ENCODE data around the gene TGFBR2.

- TF ChIP-seq CTCF (conservative IDR thresholded peaks at IDR 0.05; ENCODE audit: low read length) (no peak), EZH2phosphoT487 (IDR thresholded peaks at IDR 0.05; ENCODE audit: borderline replicate concordance) (no peak)
Observed at GRCh38 chr3:30578479-30578878, 27.9 kb upstream of the TGFBR2 start.
